Amygdala (tissue), 56 donors: Measurements from ENCODE around the gene PNMA6E.
"Not testable (repeated sequence)": the region's sequence is repeated elsewhere in the genome, so short reads cannot be mapped to it uniquely, and the experiment has no call there.

Experiments
- DNase-seq, 56 donors: peaks; one replicate each; lab custom pipeline; 2025; lab: John Stamatoyannopoulos, UW

Gene PNMA6E

GRCh38 chrX:153409414-153410101, 8.4 kb upstream of the PNMA6E start:
- no peak for DNase-seq

DNA sequence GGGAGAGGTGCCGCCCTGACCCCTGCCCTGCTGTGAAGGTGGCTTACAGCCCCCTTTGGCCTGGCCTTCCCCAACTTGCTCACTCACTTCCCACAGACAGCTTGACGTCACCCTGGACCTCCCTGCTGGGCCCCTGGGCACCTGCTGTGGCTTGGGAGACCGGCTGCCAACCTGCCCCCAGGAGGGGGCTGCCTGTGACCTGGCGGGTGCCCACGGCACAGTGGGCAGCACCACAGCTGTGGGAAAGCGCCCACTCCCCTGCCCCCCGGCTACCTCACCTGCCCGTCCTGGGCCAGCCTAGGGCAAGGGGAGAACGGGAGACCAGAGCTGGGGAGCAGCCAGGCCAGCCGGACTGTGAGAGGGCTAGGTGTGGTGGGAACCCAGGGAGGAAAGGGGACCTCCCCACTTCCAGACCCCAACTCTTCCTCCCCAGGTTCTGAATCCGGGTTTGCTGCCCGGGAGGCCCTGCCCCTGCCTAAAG, 7.8 kb upstream of the PNMA6E start:
- DNase-seq: no peak

DNA sequence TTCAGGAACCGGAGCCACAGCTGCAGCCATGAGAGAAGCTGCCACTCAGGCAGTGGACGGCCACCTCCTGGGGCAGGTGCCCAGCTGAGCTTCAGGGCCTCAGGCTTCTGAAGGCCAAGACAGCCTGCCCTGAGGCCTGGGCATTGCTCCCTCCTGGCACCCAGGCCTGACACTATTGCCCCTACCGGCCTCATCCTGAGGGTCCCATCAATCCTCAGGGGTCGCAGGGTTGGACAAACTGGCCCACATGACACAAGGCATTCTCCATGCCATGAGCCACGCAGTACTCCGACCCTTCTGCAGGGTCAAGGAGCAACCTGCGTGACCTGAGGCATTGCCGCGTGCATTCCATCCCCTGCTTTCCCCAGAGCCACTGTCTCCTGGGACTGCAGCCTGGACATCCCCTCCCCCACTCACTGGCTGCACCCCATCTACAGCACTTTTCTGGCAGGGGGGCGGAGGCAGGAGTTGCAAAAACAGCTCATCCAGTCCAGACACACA, 7.1 kb upstream of the PNMA6E start:
- DNase-seq: no peak

GRCh38 chrX:153407736-153408135, 6.6 kb upstream of the PNMA6E start:
- no peak for DNase-seq

DNA sequence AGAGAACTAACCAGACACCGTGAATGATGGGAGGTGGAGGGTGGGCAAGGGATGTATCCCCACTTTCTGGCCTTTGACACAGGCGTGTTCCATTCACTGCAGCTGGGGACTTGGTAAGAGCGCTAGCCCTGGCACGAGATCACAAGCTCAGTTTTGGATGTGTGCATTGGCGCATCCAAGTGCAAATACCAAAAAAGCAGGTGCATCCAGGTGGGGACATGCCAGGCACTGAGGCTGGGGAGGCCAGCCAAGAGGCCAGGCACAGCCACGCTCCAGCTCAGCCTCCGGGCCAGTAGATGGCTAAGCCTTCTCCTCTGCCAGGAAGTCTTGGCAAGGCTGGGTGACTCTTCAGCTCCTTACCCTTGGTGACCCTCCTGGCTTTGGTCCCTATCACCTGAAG, 5.8 kb upstream of the PNMA6E start:
- no peak for DNase-seq

GRCh38 chrX:153406011-153406410, 4.9 kb upstream of the PNMA6E start:
- no peak for DNase-seq

GRCh38 chrX:153405426-153405825, 4.3 kb upstream of the PNMA6E start:
- DNase-seq: peak in 1 of 56 donors; percentile 10

GRCh38 chrX:153404333-153404732, 3.2 kb upstream of the PNMA6E start:
- DNase-seq: not testable (repeated sequence)

- no peak for DNase-seq
Measured at GRCh38 chrX:153400146-153401132, 711 bp downstream of the PNMA6E start.

DNA sequence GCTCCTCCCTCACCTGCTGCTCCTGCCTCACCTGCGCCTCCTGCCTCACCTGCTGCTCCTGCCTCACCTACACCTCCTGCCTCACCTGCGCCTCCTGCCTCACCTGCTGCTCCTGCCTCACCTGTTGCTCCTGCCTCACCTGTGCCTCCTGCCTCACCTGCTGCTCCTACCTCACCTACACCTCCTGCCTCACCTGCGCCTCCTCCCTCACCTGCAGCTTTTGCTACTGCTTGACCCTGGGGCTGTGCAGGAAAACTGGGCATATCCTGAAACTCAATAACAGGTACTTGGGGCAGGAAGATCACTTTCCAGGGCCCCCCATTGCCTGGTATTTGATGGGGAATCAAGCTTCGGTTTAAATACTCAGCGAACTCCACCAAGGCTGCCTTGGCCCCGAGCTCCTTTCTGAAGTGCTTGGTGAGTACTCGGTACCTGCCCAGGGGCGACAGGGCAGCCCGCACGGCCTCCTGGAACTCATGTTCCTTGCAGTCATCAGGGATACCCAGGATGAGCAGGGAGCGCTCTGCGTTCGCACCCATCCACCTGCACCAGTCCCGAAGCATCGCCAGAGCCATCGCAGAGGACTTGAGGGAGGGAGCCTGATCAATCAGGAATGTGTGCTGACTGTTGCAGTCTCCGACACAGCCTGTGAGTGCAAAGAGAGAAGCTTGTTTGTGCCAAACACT, 2.7 kb downstream of the PNMA6E start:
- no peak for DNase-seq

DNA sequence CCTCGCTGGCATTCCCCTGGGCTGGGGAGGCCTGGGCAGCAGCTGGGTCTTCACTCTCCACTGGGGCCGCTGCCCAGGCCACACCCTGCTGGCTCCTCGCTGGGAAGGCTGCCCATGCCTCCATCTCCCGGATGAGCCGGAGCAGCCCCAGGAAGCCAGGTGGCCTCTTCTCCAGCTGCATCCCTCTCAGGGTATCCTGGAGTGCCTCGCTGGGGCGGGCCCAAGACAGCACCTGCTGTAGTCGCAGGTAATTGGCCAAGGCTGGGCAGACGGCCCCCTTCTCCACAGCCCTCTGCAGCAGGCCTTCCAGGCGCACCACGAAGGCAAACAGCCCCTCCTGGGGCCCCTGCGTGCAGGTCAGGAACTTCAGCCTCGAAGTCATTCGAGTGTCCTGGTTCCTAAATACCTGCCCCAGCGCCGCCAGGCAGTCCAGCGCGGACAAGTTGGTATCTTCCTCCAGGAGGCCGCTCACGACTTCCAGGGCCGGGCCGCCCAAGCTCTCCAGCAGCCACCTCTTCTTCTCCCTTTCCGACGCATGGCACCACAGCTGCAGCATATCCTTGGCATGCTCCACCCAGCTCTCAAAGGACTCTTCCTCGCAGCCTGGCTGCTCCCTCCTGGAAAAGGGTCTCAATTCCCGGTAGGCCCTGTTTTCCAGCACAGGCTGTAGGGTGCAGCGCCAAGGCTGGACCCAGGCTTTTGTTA, 3.7 kb downstream of the PNMA6E start:
- no peak for DNase-seq

- DNase-seq: no peak
Measured at GRCh38 chrX:153396320-153397195, 4.6 kb downstream of the PNMA6E start.

GRCh38 chrX:153395613-153396319, 5.4 kb downstream of the PNMA6E start:
- DNase-seq: no peak

DNA sequence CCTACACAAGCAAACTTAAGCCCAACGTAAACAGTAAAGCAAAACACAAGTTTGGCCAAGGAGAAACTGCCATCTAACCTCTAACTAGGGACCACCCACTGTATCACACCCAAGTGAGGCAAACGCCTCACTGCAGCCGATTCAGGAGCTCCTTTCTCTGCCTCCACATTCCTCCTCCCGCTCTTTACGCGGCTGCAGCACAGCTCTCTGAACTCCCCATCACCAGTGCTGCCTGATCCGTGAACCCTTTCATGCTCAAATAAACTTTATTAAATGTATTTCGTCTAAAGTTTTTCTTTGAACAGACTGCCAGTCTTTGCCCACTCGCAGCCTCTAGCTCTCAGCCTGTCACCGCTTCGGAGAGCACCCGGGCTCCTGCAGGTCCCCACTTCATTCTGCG, 6.5 kb downstream of the PNMA6E start:
- no peak for DNase-seq

DNA sequence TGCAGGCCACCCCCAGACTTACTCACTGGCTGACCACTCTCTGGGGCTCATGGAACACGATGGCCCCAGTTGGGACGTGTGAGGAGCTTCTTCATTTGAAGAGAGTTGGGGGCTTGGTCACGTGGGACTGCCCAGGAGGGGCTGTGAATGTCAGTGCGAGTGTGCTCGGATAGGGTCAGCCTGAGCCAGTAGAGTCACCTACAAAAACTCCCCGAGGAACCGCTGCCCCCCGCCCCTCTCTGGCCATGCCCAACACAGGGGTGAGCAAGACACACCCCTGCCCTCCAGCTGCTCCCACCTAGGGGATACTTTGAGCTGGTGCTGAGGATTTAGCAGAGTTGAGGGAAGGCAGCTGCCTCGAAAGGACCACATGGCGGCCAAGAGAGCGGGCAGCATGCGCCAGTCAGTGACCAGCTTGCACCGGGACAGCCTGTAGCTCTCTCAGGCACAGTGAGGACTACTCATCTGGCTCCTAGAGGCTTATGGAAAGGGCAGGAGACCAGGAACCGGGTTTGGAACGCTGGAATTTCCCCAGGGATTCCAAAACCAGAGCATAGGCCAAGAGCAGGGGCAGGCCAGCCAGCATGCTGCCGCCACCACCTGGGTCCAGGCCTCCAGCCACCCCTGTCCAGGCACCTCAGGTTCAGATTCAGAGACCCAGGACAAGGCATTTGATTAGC, 8.4 kb downstream of the PNMA6E start:
- no peak for DNase-seq

DNA sequence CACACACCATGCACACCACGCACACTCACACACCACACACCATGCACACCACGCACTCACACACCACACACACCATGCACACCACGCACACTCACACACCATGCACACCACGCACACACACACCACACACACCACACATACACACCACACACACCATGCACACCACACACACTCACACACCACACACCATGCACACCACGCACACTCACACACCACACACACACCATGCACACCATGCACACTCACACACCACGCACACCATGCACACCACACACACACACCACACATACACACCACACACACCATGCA, 11.7 kb downstream of the PNMA6E start:
- DNase-seq: not testable (repeated sequence)

- no peak for DNase-seq
Measured at GRCh38 chrX:153388722-153389459, 12.3 kb downstream of the PNMA6E start.
